ENCODE data around the gene LRFN2. TPM values are rescaled to one million over a fixed set of nuclear protein-coding genes. Genes with fewer than 3 reads are reported as not detected.

LRFN2 gene
- total and polyA plus RNA-seq, 2 experiments from 2014 or later = 0.33 to 0.54 TPM

GRCh38 chr6:40391086-40391485 is 196.1 kb downstream of the LRFN2 start:
- Histone ChIP-seq H3K9me2 (replicated peaks; ENCODE audit: insufficient read depth) (no peaks in the 10 kb centered on the region), H3K36me3 (replicated peaks; ENCODE audit: insufficient read depth, low read depth) (no peaks in the 10 kb centered on the region), H2AFZ (no peak overlapping the region), H3K27ac (no peak overlapping the region), H3K4me1 (ENCODE audit: insufficient read depth) (peaks cover 11% of the 10 kb centered on the region), H3K27me3 (no peaks in the 10 kb centered on the region), H3K4me2 (no peak overlapping the region), H3K4me3 (no peak overlapping the region), H4K20me1 (ENCODE audit: insufficient read depth, poor library complexity, severe bottlenecking) (no peaks in the 10 kb centered on the region), H3K9me3 (ENCODE audit: low read depth) (no peaks in the 10 kb centered on the region), H3K79me2 (no peaks in the 10 kb centered on the region)
- WGBS (ENCODE audit: low lambda C conversion rate, missing lambda C conversion rate) = 68% methylated on average over 3 of the region's 3 CpGs
- no peak for DNase-seq (ENCODE audit: low spot score)
- TF ChIP-seq EZH2 (IDR thresholded peaks at IDR 0.05; ENCODE audit: borderline replicate concordance) = no peak
- TF ChIP-seq CTCF (IDR thresholded peaks at IDR 0.05; ENCODE audit: poor library complexity) = no peak
- TF ChIP-seq EZH2phosphoT487 (IDR thresholded peaks at IDR 0.05; ENCODE audit: low read depth, severe bottlenecking, unreplicated experiment) = no peak

- Histone ChIP-seq H2AFZ (no peak overlapping the region), H3K9me2 (replicated peaks; ENCODE audit: insufficient read depth) (no peaks in the 10 kb centered on the region), H4K20me1 (ENCODE audit: insufficient read depth, poor library complexity, severe bottlenecking) (no peaks in the 10 kb centered on the region), H3K4me2 (no peak overlapping the region), H3K27ac (no peak overlapping the region), H3K36me3 (replicated peaks; ENCODE audit: insufficient read depth, low read depth) (no peaks in the 10 kb centered on the region), H3K4me1 (ENCODE audit: insufficient read depth) (peaks cover 11% of the 10 kb centered on the region), H3K79me2 (no peaks in the 10 kb centered on the region), H3K4me3 (no peak overlapping the region), H3K9me3 (ENCODE audit: low read depth) (no peaks in the 10 kb centered on the region), H3K27me3 (no peaks in the 10 kb centered on the region)
- 93% methylated on average over 4 of the region's 4 CpGs for WGBS (ENCODE audit: low lambda C conversion rate, missing lambda C conversion rate)
- DNase-seq (ENCODE audit: low spot score) = no peak
- TF ChIP-seq CTCF (IDR thresholded peaks at IDR 0.05; ENCODE audit: poor library complexity) = no peak
- TF ChIP-seq EZH2phosphoT487 (IDR thresholded peaks at IDR 0.05; ENCODE audit: low read depth, severe bottlenecking, unreplicated experiment) = no peak
Observed at GRCh38 chr6:40390144-40390800, 196.9 kb downstream of the LRFN2 start.

- Histone ChIP-seq H3K27me3 (no peaks in the 10 kb centered on the region), H3K79me2 (no peaks in the 10 kb centered on the region), H3K27ac (no peak overlapping the region), H3K9me3 (ENCODE audit: low read depth) (no peaks in the 10 kb centered on the region), H3K4me3 (no peak overlapping the region), H3K9me2 (replicated peaks; ENCODE audit: insufficient read depth) (no peaks in the 10 kb centered on the region), H3K36me3 (replicated peaks; ENCODE audit: insufficient read depth, low read depth) (no peaks in the 10 kb centered on the region), H2AFZ (no peak overlapping the region), H3K4me1 (ENCODE audit: insufficient read depth) (peaks cover 11% of the 10 kb centered on the region), H4K20me1 (ENCODE audit: insufficient read depth, poor library complexity, severe bottlenecking) (no peaks in the 10 kb centered on the region), H3K4me2 (no peak overlapping the region)
- DNase-seq (ENCODE audit: low spot score) = no peak
- 94% methylated on average over 4 of the region's 4 CpGs for WGBS (ENCODE audit: low lambda C conversion rate, missing lambda C conversion rate)
- TF ChIP-seq EZH2 (IDR thresholded peaks at IDR 0.05; ENCODE audit: borderline replicate concordance) (no peak), CTCF (IDR thresholded peaks at IDR 0.05; ENCODE audit: poor library complexity) (no peak), EZH2phosphoT487 (IDR thresholded peaks at IDR 0.05; ENCODE audit: low read depth, severe bottlenecking, unreplicated experiment) (no peak)
Observed at GRCh38 chr6:40389254-40389653, 197.9 kb downstream of the LRFN2 start.

All from hepatocyte (in vitro differentiated cells).